ENCODE results near the gene DCST2.

DCST2 gene

DNA sequence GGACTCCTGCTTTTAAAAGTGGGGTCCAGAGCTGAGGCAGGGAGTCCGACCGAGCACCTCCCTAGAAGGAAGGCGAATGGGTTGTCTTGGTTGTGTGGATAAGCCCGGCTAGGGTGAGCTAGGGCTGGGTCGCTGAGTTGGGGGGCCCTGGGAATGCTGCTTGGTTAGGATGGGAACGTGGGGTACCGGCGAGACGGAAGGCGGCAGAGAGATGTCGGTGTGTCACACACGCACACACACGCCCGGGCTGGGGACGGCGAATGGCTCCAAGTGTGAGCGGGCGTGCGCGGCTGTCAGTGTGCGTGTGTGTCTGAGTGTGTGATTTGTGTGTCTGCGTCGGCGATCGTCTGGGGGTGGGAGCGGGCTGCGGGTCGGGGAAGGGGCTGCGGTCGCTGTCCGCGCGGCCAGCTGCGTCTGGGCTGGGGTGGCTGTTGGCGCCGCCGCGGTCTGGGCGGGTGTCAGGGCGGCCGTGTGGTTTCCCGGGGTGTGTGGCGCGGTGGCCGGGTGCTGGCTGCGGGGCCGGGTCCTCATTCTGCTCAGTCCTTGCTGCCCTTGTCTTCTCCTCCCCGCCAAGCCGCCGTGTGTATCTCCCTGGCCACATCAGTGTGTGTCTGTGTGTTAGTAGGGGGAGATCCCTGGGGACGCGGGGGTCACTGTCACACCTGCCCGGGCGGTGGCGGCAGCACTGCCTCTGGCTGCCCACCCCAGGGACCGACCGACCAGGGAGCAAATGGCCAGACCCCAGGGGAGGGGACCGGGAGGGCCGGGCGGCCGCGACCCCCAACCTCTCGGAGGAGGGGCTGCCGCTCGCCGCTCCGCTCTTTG lies 46.1 kb upstream of the DCST2 start:
- TF ChIP-seq, protein P1, sequence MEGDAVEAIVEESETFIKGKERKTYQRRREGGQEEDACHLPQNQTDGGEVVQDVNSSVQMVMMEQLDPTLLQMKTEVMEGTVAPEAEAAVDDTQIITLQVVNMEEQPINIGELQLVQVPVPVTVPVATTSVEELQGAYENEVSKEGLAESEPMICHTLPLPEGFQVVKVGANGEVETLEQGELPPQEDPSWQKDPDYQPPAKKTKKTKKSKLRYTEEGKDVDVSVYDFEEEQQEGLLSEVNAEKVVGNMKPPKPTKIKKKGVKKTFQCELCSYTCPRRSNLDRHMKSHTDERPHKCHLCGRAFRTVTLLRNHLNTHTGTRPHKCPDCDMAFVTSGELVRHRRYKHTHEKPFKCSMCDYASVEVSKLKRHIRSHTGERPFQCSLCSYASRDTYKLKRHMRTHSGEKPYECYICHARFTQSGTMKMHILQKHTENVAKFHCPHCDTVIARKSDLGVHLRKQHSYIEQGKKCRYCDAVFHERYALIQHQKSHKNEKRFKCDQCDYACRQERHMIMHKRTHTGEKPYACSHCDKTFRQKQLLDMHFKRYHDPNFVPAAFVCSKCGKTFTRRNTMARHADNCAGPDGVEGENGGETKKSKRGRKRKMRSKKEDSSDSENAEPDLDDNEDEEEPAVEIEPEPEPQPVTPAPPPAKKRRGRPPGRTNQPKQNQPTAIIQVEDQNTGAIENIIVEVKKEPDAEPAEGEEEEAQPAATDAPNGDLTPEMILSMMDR (IDR thresholded peaks at IDR 0.05; ENCODE audit: low read depth, low read length, missing control alignments): no peak
- in situ Hi-C loops (cut with HindIII; ENCODE audit: low sequenced_read_pairs): no loop called here
- no peak overlapping the region for H3K4me3 ChIP-seq (ENCODE audit: low read depth, low read length)
- no peak for DNase-seq (ENCODE audit: low read depth)

DNA sequence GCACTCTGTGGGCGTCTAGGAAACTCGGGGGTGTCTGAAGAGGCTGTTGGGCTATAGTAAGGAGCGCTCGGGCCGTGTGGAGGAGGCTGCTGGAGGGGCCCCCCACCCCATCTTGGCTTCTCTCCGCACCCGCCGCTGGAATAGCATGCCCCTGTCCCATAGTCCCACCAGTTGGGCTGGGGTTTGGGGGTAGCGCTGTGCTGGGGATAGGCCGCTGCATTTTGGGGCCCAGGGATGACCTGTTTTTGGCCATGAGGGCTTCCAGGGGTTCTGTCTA lies 45.6 kb upstream of the DCST2 start:
- H3K4me3 ChIP-seq (ENCODE audit: low read depth, low read length): peak overlapping the region; percentile 21

GRCh38 chr1:155078469-155079209 lies 45.1 kb upstream of the DCST2 start, which contains the start of gene EFNA3:
Gene EFNA3 (plus strand): TSS chr1:155078837. CDS start chr1:155078942, 105 bp downstream.
- TF ChIP-seq, protein P1 (IDR thresholded peaks at IDR 0.05; ENCODE audit: low read depth, low read length, missing control alignments): no peak
- peak within 1 kb of the TSS; percentile 21 for H3K4me3 ChIP-seq (ENCODE audit: low read depth, low read length)
- no peak for DNase-seq (ENCODE audit: low read depth)
- in situ Hi-C loops (cut with HindIII; ENCODE audit: low sequenced_read_pairs): no loop called here

More for the DNA sequence above, 45.6 kb upstream of the DCST2 start:
- no peak for DNase-seq (ENCODE audit: low read depth)
- TF ChIP-seq, protein P1 (IDR thresholded peaks at IDR 0.05; ENCODE audit: low read depth, low read length, missing control alignments): no peak
- in situ Hi-C loops (cut with HindIII; ENCODE audit: low sequenced_read_pairs): no loop called here

GRCh38 chr1:155077758-155078445 lies 44.3 kb upstream of the DCST2 start:
- no peak for DNase-seq (ENCODE audit: low read depth)
- TF ChIP-seq, protein P1 (IDR thresholded peaks at IDR 0.05; ENCODE audit: low read depth, low read length, missing control alignments): no peak
- in situ Hi-C loops (cut with HindIII; ENCODE audit: low sequenced_read_pairs): no loop called here
- no peak overlapping the region for H3K4me3 ChIP-seq (ENCODE audit: low read depth, low read length)

DNA sequence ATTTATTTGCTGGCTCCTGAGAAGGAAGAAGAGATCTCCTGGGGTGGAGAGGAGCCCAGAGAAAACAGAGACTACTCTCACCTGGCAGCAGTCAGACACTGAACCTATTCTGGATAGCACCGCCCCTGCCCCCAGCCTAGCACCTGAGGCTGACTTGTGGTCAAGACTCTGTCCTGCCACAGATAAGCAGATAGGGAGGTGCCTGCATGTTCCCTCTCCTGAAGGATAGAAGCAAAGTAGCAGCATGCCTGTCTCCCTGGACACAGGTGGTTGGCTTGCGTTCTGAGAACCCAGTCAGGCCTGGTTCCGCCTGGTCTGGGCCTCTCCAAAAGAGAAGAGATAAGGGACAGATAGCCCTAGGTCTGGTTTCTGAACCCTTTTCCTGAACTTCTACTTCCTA lies 43.8 kb upstream of the DCST2 start:
- no peak for DNase-seq (ENCODE audit: low read depth)
- in situ Hi-C loops (cut with HindIII; ENCODE audit: low sequenced_read_pairs): no loop called here
- TF ChIP-seq, protein P1 (IDR thresholded peaks at IDR 0.05; ENCODE audit: low read depth, low read length, missing control alignments): no peak
- no peak overlapping the region for H3K4me3 ChIP-seq (ENCODE audit: low read depth, low read length)

- in situ Hi-C loops (cut with HindIII; ENCODE audit: low sequenced_read_pairs): no loop called here
- H3K4me3 ChIP-seq (ENCODE audit: low read depth, low read length): no peak overlapping the region
- DNase-seq (ENCODE audit: low read depth): no peak
- TF ChIP-seq, protein P1 (IDR thresholded peaks at IDR 0.05; ENCODE audit: low read depth, low read length, missing control alignments): no peak
Measured at GRCh38 chr1:155076371-155076770, 42.8 kb upstream of the DCST2 start.
